ENCODE data around the gene RNF157. TPM values are rescaled to one million over a fixed set of nuclear protein-coding genes. Genes with fewer than 3 reads are reported as not detected.
A peak's percentile ranks its signal among the peaks of the same experiment; 100 is the strongest.

The RNF157 gene
- total and polyA plus RNA-seq, 2 of the 13 experiments (the other 11 are each of a cell fraction or from before 2014, with no cell fraction given), result 0.44 to 1.5 TPM

DNA sequence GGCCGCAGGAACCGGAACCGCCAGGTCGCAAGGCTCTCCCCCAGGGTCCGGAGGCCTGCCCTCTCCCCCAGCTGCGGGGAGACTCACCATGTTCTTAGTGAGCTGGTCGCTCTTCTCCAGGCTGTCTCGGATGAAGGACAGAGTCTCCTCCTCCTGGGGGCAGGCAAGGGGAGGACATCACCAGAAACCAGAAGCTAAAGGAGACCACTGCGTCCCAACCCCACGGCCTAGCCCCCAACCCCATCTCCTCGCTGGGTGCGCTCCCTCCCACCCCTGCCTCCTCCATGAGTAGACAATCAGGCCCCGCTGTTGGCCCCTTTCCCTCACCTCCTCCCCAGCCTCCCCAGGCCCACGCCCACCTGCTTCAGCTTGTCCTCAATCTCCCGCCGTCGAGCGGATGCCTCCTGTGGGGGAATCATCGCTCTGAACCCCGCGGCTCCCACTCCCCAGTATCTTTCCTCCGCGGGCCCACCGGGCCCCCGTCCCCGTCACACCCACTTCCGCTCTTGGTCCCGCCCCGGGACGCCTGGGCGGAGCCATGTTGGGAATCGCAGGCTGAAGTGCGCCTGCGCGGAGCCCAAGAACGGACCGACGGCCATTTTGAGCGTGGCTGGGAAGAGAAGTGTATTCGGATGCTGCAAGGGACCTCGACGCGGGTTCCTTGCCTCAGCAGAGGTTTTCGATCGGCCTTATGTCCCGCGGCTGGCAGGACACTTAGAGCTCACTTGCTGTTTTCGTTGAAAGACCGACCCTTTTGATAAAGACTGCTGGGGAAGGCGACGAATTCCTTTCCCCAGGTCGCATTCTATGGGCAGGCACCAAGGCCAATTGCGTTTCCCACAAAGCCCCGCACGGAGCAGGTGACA is 136.8 kb downstream of the RNF157 start, which contains the start of gene EXOC7 (continued):
- TF ChIP-seq HNF4G (IDR thresholded peaks at IDR 0.05; ENCODE audit: borderline replicate concordance, low read depth, low read length) (no peak), HNF4G (CRISPR knock-in tag; IDR thresholded peaks at IDR 0.05; ENCODE audit: borderline replicate concordance, low read depth) (peak; percentile 62), PHF20 (CRISPR knock-in tag; IDR thresholded peaks at IDR 0.05) (peak; percentile 82), ZSCAN31 (CRISPR knock-in tag; IDR thresholded peaks at IDR 0.05; ENCODE audit: low read depth) (no peak), MTF2 (CRISPR knock-in tag; IDR thresholded peaks at IDR 0.05; ENCODE audit: borderline replicate concordance) (no peak; the same call in 1 of the 2 replicates), ZNF3 (CRISPR knock-in tag; IDR thresholded peaks at IDR 0.05) (peak; percentile 24; the same call in 1 of the 2 replicates), MIXL1 (CRISPR knock-in tag; IDR thresholded peaks at IDR 0.05) (peak; percentile 42; the same call in 1 of the 2 replicates), ZSCAN9 (CRISPR knock-in tag; IDR thresholded peaks at IDR 0.05; ENCODE audit: borderline replicate concordance) (no peak; the same call in 1 of the 2 replicates), ZNF180 (CRISPR knock-in tag; IDR thresholded peaks at IDR 0.05; ENCODE audit: borderline replicate concordance, low read depth) (no peak), RNF2 (conservative IDR thresholded peaks at IDR 0.05; ENCODE audit: low read depth) (0 out of 2 replicates have a peak, but pooled peaks have one; percentile 61), PAWR (CRISPR knock-in tag; IDR thresholded peaks at IDR 0.05; ENCODE audit: borderline replicate concordance) (no peak), KLF9 (CRISPR knock-in tag; IDR thresholded peaks at IDR 0.05; ENCODE audit: low read depth) (peak; percentile 99), DNMT1 (CRISPR knock-in tag; IDR thresholded peaks at IDR 0.05) (0 out of 2 replicates have a peak, but pooled peaks have one; percentile 29), HCFC1 (IDR thresholded peaks at IDR 0.05; ENCODE audit: low read depth, low read length) (no peak), YEATS4 (CRISPR knock-in tag; IDR thresholded peaks at IDR 0.05; ENCODE audit: borderline replicate concordance) (no peak)
- TF ChIP-seq, protein P1, sequence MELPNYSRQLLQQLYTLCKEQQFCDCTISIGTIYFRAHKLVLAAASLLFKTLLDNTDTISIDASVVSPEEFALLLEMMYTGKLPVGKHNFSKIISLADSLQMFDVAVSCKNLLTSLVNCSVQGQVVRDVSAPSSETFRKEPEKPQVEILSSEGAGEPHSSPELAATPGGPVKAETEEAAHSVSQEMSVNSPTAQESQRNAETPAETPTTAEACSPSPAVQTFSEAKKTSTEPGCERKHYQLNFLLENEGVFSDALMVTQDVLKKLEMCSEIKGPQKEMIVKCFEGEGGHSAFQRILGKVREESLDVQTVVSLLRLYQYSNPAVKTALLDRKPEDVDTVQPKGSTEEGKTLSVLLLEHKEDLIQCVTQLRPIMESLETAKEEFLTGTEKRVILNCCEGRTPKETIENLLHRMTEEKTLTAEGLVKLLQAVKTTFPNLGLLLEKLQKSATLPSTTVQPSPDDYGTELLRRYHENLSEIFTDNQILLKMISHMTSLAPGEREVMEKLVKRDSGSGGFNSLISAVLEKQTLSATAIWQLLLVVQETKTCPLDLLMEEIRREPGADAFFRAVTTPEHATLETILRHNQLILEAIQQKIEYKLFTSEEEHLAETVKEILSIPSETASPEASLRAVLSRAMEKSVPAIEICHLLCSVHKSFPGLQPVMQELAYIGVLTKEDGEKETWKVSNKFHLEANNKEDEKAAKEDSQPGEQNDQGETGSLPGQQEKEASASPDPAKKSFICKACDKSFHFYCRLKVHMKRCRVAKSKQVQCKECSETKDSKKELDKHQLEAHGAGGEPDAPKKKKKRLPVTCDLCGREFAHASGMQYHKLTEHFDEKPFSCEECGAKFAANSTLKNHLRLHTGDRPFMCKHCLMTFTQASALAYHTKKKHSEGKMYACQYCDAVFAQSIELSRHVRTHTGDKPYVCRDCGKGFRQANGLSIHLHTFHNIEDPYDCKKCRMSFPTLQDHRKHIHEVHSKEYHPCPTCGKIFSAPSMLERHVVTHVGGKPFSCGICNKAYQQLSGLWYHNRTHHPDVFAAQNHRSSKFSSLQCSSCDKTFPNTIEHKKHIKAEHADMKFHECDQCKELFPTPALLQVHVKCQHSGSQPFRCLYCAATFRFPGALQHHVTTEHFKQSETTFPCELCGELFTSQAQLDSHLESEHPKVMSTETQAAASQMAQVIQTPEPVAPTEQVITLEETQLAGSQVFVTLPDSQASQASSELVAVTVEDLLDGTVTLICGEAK (IDR thresholded peaks at IDR 0.05), result no peak
- TF ChIP-seq, protein P1 (CRISPR knock-in tag; IDR thresholded peaks at IDR 0.05), result peak; percentile 49
- TF ChIP-seq, protein P2, sequence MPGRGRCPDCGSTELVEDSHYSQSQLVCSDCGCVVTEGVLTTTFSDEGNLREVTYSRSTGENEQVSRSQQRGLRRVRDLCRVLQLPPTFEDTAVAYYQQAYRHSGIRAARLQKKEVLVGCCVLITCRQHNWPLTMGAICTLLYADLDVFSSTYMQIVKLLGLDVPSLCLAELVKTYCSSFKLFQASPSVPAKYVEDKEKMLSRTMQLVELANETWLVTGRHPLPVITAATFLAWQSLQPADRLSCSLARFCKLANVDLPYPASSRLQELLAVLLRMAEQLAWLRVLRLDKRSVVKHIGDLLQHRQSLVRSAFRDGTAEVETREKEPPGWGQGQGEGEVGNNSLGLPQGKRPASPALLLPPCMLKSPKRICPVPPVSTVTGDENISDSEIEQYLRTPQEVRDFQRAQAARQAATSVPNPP (CRISPR knock-in tag; IDR thresholded peaks at IDR 0.05), result no peak
- TF ChIP-seq, protein P3, sequence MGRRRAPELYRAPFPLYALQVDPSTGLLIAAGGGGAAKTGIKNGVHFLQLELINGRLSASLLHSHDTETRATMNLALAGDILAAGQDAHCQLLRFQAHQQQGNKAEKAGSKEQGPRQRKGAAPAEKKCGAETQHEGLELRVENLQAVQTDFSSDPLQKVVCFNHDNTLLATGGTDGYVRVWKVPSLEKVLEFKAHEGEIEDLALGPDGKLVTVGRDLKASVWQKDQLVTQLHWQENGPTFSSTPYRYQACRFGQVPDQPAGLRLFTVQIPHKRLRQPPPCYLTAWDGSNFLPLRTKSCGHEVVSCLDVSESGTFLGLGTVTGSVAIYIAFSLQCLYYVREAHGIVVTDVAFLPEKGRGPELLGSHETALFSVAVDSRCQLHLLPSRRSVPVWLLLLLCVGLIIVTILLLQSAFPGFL (CRISPR knock-in tag; IDR thresholded peaks at IDR 0.05), result no peak
